ENCODE results near the gene ENOX1.

DNA sequence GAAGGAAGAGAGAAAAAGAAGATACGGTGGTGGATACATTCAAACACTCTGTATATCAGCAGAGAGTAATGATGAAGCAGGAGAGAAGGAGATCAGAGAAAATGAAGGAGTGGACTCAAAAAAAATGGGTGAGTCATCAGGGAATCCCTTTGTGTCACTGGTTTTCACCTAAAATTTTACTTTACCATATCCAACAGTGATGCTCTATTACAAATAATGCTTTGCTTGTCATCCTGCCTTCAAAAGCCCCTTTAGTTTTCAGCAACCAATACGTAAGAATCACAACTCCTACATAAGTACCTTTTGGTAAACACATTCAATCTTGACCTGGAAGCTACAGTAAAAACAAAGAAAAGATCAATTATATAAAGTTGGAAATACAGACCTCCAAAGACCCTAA lies 88.8 kb downstream of the ENOX1 start:
- TF ChIP-seq, protein P1, sequence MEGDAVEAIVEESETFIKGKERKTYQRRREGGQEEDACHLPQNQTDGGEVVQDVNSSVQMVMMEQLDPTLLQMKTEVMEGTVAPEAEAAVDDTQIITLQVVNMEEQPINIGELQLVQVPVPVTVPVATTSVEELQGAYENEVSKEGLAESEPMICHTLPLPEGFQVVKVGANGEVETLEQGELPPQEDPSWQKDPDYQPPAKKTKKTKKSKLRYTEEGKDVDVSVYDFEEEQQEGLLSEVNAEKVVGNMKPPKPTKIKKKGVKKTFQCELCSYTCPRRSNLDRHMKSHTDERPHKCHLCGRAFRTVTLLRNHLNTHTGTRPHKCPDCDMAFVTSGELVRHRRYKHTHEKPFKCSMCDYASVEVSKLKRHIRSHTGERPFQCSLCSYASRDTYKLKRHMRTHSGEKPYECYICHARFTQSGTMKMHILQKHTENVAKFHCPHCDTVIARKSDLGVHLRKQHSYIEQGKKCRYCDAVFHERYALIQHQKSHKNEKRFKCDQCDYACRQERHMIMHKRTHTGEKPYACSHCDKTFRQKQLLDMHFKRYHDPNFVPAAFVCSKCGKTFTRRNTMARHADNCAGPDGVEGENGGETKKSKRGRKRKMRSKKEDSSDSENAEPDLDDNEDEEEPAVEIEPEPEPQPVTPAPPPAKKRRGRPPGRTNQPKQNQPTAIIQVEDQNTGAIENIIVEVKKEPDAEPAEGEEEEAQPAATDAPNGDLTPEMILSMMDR (IDR thresholded peaks at IDR 0.05) = no peak
- TF ChIP-seq POLR2A (IDR thresholded peaks at IDR 0.05) = no peak
